GM12865 (cell line): Measurements from ENCODE around the gene PEAK1.

Experiments
- DNase-seq: peaks from one replicate; pipeline ENCODE4 v3.0.0; 2010; ENCODE audit warnings: low read depth
- H3K4me3 ChIP-seq: 2 replicates; pipeline ENCODE4 v1.5.1; 2011; ENCODE audit warnings: mild to moderate bottlenecking, low read depth, low read length, control low read depth
- CTCF ChIP-seq: IDR thresholded peaks from 2 replicates; pipeline ENCODE4 v1.5.1; 2011; ENCODE audit warnings: low read length, control low read depth, low read depth, inconsistent platforms; ENCODE audit not compliant: insufficient read depth; ENCODE audit errors: missing control alignments

Gene PEAK1

GRCh38 chr15:77417602-77418001 lies 2.3 kb downstream of the PEAK1 start:
- no peak for TF ChIP-seq CTCF
- no peak overlapping the region for H3K4me3 ChIP-seq
- DNase-seq = no peak

GRCh38 chr15:77416954-77417353 lies 3.0 kb downstream of the PEAK1 start:
- no peak overlapping the region for H3K4me3 ChIP-seq
- no peak for TF ChIP-seq CTCF
- DNase-seq = no peak

- DNase-seq = no peak
- H3K4me3 ChIP-seq = no peak overlapping the region
- TF ChIP-seq CTCF = no peak
Observed at GRCh38 chr15:77416148-77416455, 3.8 kb downstream of the PEAK1 start.

- TF ChIP-seq CTCF = no peak
- no peak overlapping the region for H3K4me3 ChIP-seq
- no peak for DNase-seq
Observed at GRCh38 chr15:77415450-77416147, 4.3 kb downstream of the PEAK1 start.

GRCh38 chr15:77414789-77415442 lies 5.0 kb downstream of the PEAK1 start:
- TF ChIP-seq CTCF = no peak
- no peak for DNase-seq
- no peak overlapping the region for H3K4me3 ChIP-seq

GRCh38 chr15:77413699-77414349 lies 6.1 kb downstream of the PEAK1 start:
- H3K4me3 ChIP-seq = no peak overlapping the region
- no peak for TF ChIP-seq CTCF
- no peak for DNase-seq
